ENCODE results near the gene SURF4. TPM values are rescaled to one million over a fixed set of nuclear protein-coding genes. Genes with fewer than 3 reads are reported as not detected.

SURF4 gene
- total RNA-seq, 1 experiment from 2014 or later = 134 TPM

- no peak for TF ChIP-seq SIN3A (IDR thresholded peaks at IDR 0.05; ENCODE audit: low read depth)
- peak; percentile 94 for TF ChIP-seq POLR2A (IDR thresholded peaks at IDR 0.05; ENCODE audit: borderline replicate concordance, extremely low read depth, insufficient read depth, insufficient read length)
- peak; percentile 92 for TF ChIP-seq POLR2AphosphoS5 (IDR thresholded peaks at IDR 0.05; ENCODE audit: low read depth, low read length)
- no peak for TF ChIP-seq SRF (IDR thresholded peaks at IDR 0.05; ENCODE audit: low read depth)
- no peak for TF ChIP-seq JUND (IDR thresholded peaks at IDR 0.05)
- no peak for TF ChIP-seq EZH2 (IDR thresholded peaks at IDR 0.05)
- TF ChIP-seq, protein P1, sequence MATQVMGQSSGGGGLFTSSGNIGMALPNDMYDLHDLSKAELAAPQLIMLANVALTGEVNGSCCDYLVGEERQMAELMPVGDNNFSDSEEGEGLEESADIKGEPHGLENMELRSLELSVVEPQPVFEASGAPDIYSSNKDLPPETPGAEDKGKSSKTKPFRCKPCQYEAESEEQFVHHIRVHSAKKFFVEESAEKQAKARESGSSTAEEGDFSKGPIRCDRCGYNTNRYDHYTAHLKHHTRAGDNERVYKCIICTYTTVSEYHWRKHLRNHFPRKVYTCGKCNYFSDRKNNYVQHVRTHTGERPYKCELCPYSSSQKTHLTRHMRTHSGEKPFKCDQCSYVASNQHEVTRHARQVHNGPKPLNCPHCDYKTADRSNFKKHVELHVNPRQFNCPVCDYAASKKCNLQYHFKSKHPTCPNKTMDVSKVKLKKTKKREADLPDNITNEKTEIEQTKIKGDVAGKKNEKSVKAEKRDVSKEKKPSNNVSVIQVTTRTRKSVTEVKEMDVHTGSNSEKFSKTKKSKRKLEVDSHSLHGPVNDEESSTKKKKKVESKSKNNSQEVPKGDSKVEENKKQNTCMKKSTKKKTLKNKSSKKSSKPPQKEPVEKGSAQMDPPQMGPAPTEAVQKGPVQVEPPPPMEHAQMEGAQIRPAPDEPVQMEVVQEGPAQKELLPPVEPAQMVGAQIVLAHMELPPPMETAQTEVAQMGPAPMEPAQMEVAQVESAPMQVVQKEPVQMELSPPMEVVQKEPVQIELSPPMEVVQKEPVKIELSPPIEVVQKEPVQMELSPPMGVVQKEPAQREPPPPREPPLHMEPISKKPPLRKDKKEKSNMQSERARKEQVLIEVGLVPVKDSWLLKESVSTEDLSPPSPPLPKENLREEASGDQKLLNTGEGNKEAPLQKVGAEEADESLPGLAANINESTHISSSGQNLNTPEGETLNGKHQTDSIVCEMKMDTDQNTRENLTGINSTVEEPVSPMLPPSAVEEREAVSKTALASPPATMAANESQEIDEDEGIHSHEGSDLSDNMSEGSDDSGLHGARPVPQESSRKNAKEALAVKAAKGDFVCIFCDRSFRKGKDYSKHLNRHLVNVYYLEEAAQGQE (IDR thresholded peaks at IDR 0.05; ENCODE audit: low read depth) = no peak
- TF ChIP-seq CBX3 (IDR thresholded peaks at IDR 0.05; ENCODE audit: low read depth) = no peak
- no peak for TF ChIP-seq MAX (IDR thresholded peaks at IDR 0.05)
- TF ChIP-seq EZH2phosphoT487 (IDR thresholded peaks at IDR 0.05; ENCODE audit: borderline replicate concordance) = no peak
- no peak for TF ChIP-seq FOSL1 (IDR thresholded peaks at IDR 0.05; ENCODE audit: low read depth)
- TF ChIP-seq, protein P2, sequence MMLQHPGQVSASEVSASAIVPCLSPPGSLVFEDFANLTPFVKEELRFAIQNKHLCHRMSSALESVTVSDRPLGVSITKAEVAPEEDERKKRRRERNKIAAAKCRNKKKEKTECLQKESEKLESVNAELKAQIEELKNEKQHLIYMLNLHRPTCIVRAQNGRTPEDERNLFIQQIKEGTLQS (IDR thresholded peaks at IDR 0.05) = no peak
- peak; percentile 93 for TF ChIP-seq YY1 (IDR thresholded peaks at IDR 0.05; ENCODE audit: extremely low read depth, insufficient replicate concordance, low read depth, low read length)
These were observed 19.3 kb downstream of the SURF4 start, which contains the start of the genes SURF1 and SURF2 (continued) for GRCh38 chr9:133356391-133357091.

All from HCT116 (cell line).